GM18505 (cell line): ENCODE results near the gene RDX.
"Not testable (repeated sequence)": the region's sequence is repeated elsewhere in the genome, so short reads cannot be mapped to it uniquely, and the experiment has no call there.

ENCODE experiments used
- ATAC-seq: cut with Tn5 transposase; IDR thresholded peaks from one replicate; pipeline ENCODE4 v1.9.1; 2021; ENCODE audit not compliant: unreplicated experiment
- POLR2A ChIP-seq: IDR thresholded peaks from 4 replicates; pipeline ENCODE4 v1.6.1; 2011; ENCODE audit warnings: borderline replicate concordance; ENCODE audit not compliant: insufficient read depth, insufficient read length; ENCODE audit errors: extremely low read depth

The RDX gene

DNA sequence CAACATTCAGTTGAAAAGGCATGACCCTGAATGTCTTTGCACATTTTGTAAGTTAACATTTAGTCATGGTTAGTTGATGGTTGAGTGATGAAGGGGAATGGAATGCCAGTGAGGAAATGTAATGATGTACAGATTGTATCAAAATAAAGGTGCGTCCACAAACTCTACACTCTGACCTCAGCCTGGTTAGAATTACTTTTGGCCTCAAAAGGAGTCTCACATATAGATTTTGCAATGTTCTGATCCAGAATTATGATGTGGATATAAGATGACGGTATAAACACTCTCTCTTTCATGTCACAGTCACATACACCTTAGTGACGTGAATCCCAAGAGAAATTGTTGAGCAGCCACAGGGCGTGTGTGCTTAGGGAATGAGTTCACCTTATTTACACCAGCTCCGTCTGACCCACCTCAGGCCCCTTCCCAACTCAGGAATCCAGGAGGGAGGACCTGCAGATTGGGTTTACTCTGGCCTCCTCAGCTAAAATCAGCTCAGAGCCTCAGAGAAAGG, 100.1 kb downstream of the RDX start:
- no peak for ATAC-seq
- no peak for TF ChIP-seq POLR2A

DNA sequence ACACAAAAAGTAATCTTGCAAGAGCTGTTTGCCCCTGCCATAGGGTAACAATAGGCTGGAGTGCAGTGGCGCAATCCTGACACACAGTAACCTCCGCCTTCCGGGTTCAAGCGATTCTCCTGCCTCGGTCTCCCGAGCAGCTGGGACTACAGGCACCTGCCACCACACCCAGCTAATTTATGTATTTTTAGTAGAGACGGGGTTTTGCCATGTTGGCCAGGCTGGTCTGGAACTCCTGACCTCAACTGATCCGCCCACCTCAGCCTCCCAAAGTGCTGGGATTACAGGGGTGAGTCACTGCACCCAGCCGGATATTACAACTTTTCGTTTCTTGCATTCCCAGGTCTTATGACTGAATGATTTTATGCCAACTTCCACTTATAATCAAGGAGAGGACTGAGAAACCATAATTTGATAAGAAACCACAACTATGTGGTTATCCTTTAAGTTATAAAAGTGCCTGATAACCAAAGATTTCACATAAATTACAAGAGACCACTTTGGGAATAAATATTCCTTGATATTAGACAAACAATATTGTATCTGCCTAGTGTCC, 102.1 kb downstream of the RDX start:
- ATAC-seq = not testable (repeated sequence)

DNA sequence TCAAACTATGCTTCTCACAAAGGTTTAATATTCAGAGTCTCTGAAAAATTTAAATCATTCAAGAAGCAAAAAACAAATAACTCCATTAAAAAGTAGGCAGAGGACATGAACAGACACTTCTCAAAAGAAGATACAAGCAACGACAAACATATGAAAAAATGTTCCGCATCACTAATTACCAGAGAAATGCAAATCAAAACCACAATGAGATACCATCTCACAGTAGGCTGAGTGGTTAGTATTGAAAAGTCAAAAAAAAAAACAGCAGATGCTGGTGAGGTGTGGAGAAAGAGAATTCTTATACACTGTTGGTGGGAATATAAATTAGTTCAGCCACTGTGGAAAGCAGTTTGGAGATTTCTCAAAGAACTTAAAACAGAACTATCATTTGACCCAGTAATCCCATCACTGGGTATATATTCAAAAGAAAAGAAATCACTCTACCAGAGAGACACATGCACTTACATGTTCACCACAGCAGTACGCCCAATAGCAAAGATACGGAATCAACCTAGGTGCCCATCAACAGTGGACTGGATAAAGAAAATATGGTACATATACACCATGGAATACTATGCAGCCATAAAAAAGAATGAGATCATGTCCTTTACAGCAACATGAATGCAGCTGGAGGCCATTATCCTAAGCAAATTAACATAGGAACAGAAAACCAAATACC, 103.7 kb downstream of the RDX start:
- ATAC-seq = peak; percentile 76

DNA sequence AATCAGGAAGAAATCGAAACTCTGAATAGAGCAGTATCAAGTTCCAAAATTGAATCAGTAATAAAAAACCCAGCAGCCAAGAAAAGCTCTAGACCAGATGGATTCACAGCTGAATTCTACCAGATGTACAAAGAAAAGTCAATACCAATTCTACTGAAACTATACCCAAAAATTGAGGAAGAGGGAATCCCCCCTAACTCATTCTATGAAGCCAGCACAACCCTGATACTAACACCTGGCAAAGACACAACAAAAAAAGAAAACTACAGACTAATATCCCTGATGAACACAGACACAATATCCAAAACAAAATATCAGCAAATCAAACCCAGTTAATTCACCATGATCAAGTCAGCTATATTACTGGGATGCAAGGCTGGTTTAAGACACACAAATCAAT, 105.5 kb downstream of the RDX start:
- TF ChIP-seq POLR2A = no peak
- ATAC-seq = no peak

DNA sequence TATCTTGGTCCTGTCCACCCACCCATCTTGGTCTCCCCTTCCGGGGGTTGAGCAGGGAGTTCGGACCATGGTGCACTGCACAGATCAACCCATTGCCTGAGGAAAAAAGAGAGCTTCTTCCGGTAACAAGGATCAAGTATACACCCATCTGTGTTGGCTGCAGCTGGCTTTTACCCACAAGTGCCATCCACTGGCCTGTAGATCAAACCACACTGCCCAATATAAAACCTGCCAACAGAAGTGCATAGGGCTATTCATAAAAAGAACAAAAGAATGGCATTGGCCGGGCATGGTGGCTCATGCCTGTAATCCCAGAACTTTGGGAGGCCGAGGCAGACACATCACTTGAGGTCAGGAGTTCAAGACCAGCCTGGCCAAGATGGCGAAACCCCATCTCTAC, 108.7 kb downstream of the RDX start:
- ATAC-seq = no peak
- TF ChIP-seq POLR2A = no peak

DNA sequence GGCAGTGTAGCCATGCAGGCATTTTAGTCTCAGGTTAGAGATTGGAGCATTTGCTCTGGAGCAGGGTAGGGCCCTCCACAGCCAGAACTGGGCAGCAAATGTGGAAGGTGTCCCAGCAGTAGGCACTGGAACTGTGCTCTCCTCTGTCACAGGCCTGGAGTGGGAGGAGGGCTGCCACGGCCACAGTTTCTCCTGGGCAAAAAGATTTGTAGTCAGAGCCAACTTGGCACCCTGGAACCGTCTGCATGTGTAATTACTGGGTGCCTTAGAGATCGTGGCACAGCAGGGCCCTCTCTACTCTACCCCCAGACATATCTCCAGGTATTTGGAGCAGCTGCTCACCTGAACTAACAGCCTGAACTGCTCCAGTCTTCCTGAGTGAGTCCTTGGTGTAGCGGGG, 109.5 kb downstream of the RDX start:
- TF ChIP-seq POLR2A = no peak
- no peak for ATAC-seq

DNA sequence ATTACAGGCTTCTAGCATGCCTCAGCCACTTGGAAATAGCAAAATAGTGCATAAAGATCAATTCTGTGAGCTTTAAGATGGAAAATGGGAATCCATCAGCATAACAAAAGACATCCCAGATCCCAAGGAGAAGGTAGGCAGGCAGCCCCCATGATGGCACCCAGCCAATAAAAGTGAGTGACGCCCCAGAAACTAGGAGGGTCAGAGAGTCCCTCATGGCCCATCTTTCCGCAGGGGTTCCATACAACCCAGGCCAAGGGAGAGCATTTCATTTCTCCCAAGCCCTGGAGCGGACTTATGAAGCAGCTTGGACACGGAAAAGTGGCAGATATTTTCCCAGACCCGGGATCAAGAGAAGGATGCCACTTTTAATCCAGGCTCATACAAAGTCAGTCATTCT, 110.0 kb downstream of the RDX start:
- no peak for ATAC-seq
- no peak for TF ChIP-seq POLR2A

DNA sequence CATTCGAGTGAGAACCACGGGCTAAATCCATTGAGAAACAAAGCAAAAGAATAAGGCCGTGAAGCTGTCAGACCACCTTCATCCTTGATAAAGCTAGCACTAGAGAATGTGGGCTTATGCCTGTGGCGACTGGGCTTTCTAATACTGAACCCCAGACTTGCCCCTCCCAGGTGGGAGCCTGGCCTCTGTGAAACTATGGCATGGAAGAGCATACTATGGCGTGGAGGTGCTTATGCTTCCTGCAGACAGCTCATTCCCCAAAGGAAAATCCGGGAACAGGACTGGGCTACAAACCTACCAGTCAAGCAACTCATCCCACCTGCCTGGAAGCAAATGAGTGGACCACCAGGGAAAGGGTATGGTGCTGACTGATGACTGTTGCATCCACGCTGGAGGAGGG, 110.8 kb downstream of the RDX start:
- TF ChIP-seq POLR2A = no peak
- ATAC-seq = no peak

DNA sequence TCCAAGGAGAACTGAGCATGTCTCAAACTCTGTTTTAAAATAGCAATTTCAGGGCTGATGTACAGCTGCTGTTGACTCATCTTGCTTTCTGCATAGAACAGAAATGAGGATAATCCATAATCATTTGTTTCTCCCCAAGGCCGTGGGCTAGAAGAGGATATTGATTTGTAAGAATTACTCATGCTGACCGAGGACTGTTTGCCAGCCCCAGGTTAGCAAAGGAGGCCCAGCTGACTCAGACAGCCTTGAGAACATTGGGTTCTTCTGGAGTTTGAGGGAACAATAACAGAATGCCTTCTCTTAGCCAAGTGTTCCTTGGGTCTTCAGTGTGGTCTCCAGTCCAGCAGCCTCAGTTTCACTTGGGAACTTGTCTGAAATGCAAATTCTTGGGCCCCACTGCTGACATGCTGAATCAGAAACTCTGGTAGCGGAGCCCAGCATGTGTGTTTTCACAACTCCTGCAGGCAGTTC, 111.3 kb downstream of the RDX start:
- TF ChIP-seq POLR2A = no peak
- no peak for ATAC-seq

DNA sequence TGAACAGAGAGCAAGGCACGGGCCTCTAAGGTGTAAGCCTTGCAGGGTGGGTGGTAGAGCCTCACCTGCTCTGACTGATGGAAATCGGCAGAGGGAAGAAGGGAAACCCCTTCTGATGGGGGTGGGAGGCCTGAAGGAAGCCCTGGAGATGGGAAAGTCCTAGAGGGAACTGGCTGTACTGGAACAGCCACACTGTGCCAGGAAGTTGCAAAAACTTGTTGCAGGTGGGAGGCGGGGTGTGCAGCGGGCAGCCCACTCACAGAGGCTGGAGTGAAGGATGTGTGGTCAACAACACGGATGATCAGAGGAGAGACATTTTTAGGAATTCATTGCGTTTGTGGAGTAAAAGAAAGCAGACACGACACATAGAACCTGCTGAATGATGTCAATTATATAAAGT, 112.0 kb downstream of the RDX start:
- ATAC-seq = no peak
- TF ChIP-seq POLR2A = no peak

DNA sequence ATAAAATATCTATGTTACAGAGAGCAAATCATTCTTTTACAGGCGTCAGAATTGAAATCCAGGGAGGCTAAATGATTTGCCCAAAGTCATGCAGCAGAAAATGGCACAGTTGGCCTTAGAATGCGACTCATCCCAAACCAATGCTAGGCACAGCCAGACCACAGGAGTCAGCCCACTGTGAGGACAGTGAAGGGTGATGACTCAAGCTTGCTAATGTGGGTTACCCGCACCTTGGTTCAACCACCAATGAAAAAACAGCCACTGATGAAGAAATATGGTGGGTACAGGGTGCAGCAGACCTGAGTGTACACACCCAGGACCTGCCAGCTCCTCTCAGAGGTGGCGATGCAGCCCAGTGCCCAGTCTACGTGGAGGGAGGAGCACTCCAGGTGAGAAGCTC, 113.5 kb downstream of the RDX start:
- no peak for ATAC-seq
- no peak for TF ChIP-seq POLR2A

DNA sequence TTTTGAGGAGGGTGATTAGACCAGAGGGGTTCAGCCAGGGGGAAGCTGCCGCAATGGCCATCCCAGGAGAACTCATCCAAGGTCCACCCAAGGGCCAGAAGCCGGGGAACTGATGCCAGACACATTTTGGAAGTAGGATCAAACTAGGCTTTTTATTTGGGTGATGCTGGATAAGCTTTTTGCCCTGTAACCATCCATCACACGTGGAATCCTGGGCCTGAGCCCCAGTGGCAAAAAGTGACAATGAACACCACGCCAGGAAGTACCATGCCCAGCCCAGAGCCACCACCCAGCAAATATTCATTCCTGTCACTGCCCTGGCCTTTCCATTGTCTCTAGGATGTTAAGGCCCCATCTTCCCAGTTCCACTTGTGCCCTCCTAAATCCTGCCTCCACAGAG, 117.3 kb downstream of the RDX start:
- no peak for ATAC-seq

DNA sequence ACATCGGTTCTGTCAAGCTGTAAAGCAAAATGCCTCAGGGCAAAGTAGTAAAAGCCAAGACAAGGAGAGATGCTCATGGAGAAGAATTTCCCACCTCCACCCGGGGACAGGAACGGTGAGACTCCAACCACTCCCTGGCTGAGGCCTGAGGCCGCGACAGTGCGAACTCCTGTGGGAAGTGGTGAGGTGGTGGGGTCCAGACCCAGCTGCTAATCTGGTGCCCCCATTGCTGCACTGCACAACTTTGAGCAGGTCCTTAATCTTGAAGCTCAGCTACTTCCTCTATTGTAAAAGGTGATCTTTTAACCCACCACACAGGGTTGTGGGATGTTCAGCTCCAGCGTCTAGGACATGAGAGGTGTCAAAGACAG, 119.3 kb downstream of the RDX start:
- no peak for TF ChIP-seq POLR2A
- ATAC-seq = no peak

More for the DNA sequence above, 117.3 kb downstream of the RDX start:
- no peak for TF ChIP-seq POLR2A

DNA sequence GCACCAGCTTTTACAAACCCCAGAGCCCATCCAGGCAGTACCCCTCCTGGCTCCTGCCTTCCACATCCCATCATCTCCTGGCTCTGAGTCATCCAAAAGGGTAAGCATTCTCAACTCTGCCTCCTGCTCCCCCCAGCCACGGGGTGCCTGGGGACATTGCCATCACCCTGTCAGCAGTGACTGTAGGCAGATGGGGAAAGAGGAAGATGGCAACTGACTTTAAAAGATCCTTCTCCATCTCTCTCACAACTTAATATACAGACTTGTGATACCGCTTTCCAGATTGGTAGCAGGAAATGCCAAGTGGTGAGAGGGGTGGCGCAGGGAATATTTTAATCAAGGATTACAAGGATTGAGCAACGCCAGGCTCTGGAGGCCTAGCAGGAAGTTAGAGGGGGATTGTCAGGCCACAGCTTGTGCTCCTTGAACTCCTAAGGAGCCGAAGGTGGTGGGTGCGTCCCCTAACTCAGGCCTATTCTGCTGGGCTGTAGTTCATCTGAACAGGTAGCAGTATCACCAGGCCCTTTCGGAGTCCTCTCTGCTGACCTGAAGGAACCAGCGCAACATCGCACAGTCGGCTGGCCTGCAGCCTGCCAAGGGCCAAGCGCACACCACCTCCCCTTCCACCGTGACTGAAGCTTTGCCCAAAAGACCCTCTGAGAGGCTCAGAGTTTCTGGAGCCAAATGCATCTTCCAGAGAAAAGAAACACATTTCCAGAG, 119.9 kb downstream of the RDX start:
- ATAC-seq = no peak

More for the DNA sequence above, 119.9 kb downstream of the RDX start:
- TF ChIP-seq POLR2A = no peak
